HCT116 (cell line): ENCODE measurements around the gene CAMK1D. TPM values are rescaled to one million over a fixed set of nuclear protein-coding genes. Genes with fewer than 3 reads are reported as not detected.

ENCODE experiments used
- ATAC-seq: fragments of 200-7000 bp; cut with Tn5 transposase; 2 replicates; pipeline ENCODE4 v1.9.1; 2020; ENCODE audit warnings: mild to moderate bottlenecking, moderate library complexity
- BruUV-seq: library from RNA; stranded (reverse); fragments of 400-500 nt; replicated peaks from 2 replicates; lab custom pipeline; 2021; lab: Mats Ljungman, UMichigan
- CTCF ChIA-PET: fragments of 300-600 bp; sonication (Branson Sonifier 250); formaldehyde crosslinking; loops from one replicate; lab custom pipeline; 2021; ENCODE audit warnings: antibody characterized with exemption; lab: Charles Lee
- POLR2A ChIA-PET: fragments of 300-600, 350-600 bp; sonication (Branson Sonifier 250); formaldehyde crosslinking; loops from one replicate; lab custom pipeline; 2021; ENCODE audit warnings: antibody characterized with exemption; lab: Charles Lee
- RAD21 ChIA-PET, 2 experiments: fragments of 300-600 bp; sonication (Branson Sonifier 250); formaldehyde crosslinking; loops; one replicate each; lab custom pipeline; 2023; ENCODE audit warnings: low total read pairs in 2 of 2; ENCODE audit not compliant: uncharacterized antibody in 2 of 2, unreplicated experiment in 2 of 2, low non-redundant PET in 1 of 2; lab: Charles Lee
- DNase-seq: peaks from one replicate; pipeline ENCODE4 v3.0.0-alpha.2; 2010; ENCODE audit warnings: low read depth, low spot score
- H2AFZ ChIP-seq: fragments of 200-600 bp; shearing (Covaris generic), sonication (generic); 2 replicates; pipeline ENCODE4 v1.6.1; 2017; ENCODE audit warnings: low read depth, mixed run types, mixed read lengths, antibody characterized with exemption, low read length; ENCODE audit not compliant: poor library complexity, severe bottlenecking
- H3K27ac ChIP-seq: 2 replicates; pipeline ENCODE4 v1.5.1; 2012; ENCODE audit warnings: low read depth, low read length
- H3K27me3 ChIP-seq: fragments of 200-600 bp; sonication (generic); 2 replicates; pipeline ENCODE4 v1.6.1; 2016; ENCODE audit warnings: mixed run types, low read length, mixed read lengths; ENCODE audit not compliant: insufficient read depth
- H3K36me3 ChIP-seq, 2 experiments: fragments of 200-500 bp in 1 of 2; fragments of 200-600 bp in 1 of 2; sonication (Bioruptor generic) in 1 of 2; sonication (generic) in 1 of 2; 2 replicates each; pipeline versions ENCODE4 v1.5.1 to v1.6.1; 2014 to 2016; ENCODE audit warnings: low read length in 2 of 2, inconsistent platforms in 1 of 2, mixed read lengths in 1 of 2, mixed run types in 1 of 2; ENCODE audit not compliant: insufficient read depth in 2 of 2, control insufficient read depth in 1 of 2
- H3K4me1 ChIP-seq, 2 experiments: fragments of 200-600 bp in 1 of 2; sonication (generic) in 1 of 2; 2 replicates each; pipeline versions ENCODE4 v1.5.1 to v1.6.1; 2012 to 2017; ENCODE audit warnings: low read length in 2 of 2, inconsistent platforms in 1 of 2, mild to moderate bottlenecking in 1 of 2, mixed read lengths in 1 of 2, mixed run types in 1 of 2, moderate library complexity in 1 of 2; ENCODE audit not compliant: insufficient read depth in 2 of 2, control insufficient read depth in 1 of 2
- H3K4me2 ChIP-seq: fragments of 200-600 bp; sonication (generic); 2 replicates; pipeline ENCODE4 v1.6.1; 2017; ENCODE audit warnings: mixed run types, low read length, mixed read lengths
- H3K4me3 ChIP-seq, 2 experiments: fragments of 200-600 bp in 1 of 2; sonication (generic) in 1 of 2; replicated peaks in 1 of 2; 2 replicates each; pipeline ENCODE4 v1.5.1; 2011 to 2016; ENCODE audit warnings: low read length in 2 of 2, control low read depth in 1 of 2, low read depth in 1 of 2, mild to moderate bottlenecking in 1 of 2, mixed read lengths in 1 of 2, mixed run types in 1 of 2
- H3K79me2 ChIP-seq: fragments of 200-600 bp; sonication (generic); 2 replicates; pipeline ENCODE4 v1.6.1; 2017; ENCODE audit warnings: mild to moderate bottlenecking, mixed run types, low read length, moderate library complexity, mixed read lengths; ENCODE audit not compliant: insufficient read depth
- H3K9ac ChIP-seq: fragments of 200-600 bp; sonication (generic); 2 replicates; pipeline ENCODE4 v1.6.1; 2016; ENCODE audit warnings: low read length, mixed read lengths
- H3K9me2 ChIP-seq: fragments of 200-600 bp; sonication (generic), shearing (Covaris generic); 2 replicates; pipeline ENCODE4 v1.6.1; 2017; ENCODE audit warnings: mixed run types, mild to moderate bottlenecking, moderate library complexity; ENCODE audit not compliant: insufficient read depth
- H3K9me3 ChIP-seq, 2 experiments: fragments of 200-500 bp in 1 of 2; fragments of 200-600 bp in 1 of 2; sonication (Bioruptor generic) in 1 of 2; sonication (generic) in 1 of 2; 2 replicates each; pipeline ENCODE4 v1.6.1; 2014 to 2017; ENCODE audit warnings: low read length in 2 of 2, mixed read lengths in 2 of 2, inconsistent platforms in 1 of 2, low read depth in 1 of 2, mild to moderate bottlenecking in 1 of 2, mixed run types in 1 of 2, moderate library complexity in 1 of 2; ENCODE audit not compliant: control insufficient read depth in 1 of 2, insufficient read depth in 1 of 2
- H4K20me1 ChIP-seq: fragments of 200-600 bp; sonication (generic), shearing (Covaris generic); 2 replicates; pipeline ENCODE4 v1.6.1; 2017; ENCODE audit warnings: mixed run types, mild to moderate bottlenecking, moderate library complexity; ENCODE audit not compliant: insufficient read depth
- CBX3 ChIP-seq: IDR thresholded peaks from 2 replicates; pipeline ENCODE4 v1.6.1; 2012; ENCODE audit warnings: low read depth
- CEBPB ChIP-seq: IDR thresholded peaks from 2 replicates; pipeline ENCODE4 v1.6.1; 2012; ENCODE audit warnings: low read depth
- EGR1 ChIP-seq: IDR thresholded peaks from 2 replicates; pipeline ENCODE4 v1.6.1; 2012; ENCODE audit warnings: low read depth
- ELF1 ChIP-seq: IDR thresholded peaks from 2 replicates; pipeline ENCODE4 v1.6.1; 2012; ENCODE audit warnings: low read depth, borderline replicate concordance
- EZH2 ChIP-seq: fragments of 200-600 bp; sonication (generic); IDR thresholded peaks from 2 replicates; pipeline ENCODE4 v1.6.1; 2017; ENCODE audit warnings: antibody characterized with exemption, mixed run types
- EZH2phosphoT487 ChIP-seq: fragments of 200-600 bp; IDR thresholded peaks from 2 replicates; pipeline ENCODE4 v1.6.1; 2018; ENCODE audit warnings: antibody characterized with exemption, borderline replicate concordance
- FOSL1 ChIP-seq: IDR thresholded peaks from 2 replicates; pipeline ENCODE4 v1.6.1; 2012; ENCODE audit warnings: low read depth
- JUND ChIP-seq: IDR thresholded peaks from 2 replicates; pipeline ENCODE4 v1.6.1; 2012
- POLR2A ChIP-seq: IDR thresholded peaks from 2 replicates; pipeline ENCODE4 v1.7.0; 2011; ENCODE audit warnings: borderline replicate concordance; ENCODE audit not compliant: insufficient read depth, insufficient read length; ENCODE audit errors: extremely low read depth
- POLR2AphosphoS5 ChIP-seq: IDR thresholded peaks from 2 replicates; pipeline ENCODE4 v1.6.1; 2011; ENCODE audit warnings: mild to moderate bottlenecking, low read depth, low read length, moderate library complexity
- RAD21 ChIP-seq: IDR thresholded peaks from 2 replicates; pipeline ENCODE4 v1.6.1; 2012; ENCODE audit warnings: low read depth, mild to moderate bottlenecking
- SIN3A ChIP-seq: IDR thresholded peaks from 2 replicates; pipeline ENCODE4 v1.6.1; 2012; ENCODE audit warnings: low read depth
- SP1 ChIP-seq: IDR thresholded peaks from 2 replicates; pipeline ENCODE4 v1.6.1; 2012; ENCODE audit warnings: low read depth
- SRF ChIP-seq: IDR thresholded peaks from 2 replicates; pipeline ENCODE4 v1.6.1; 2012; ENCODE audit warnings: low read depth
- TCF7L2 ChIP-seq: IDR thresholded peaks from 2 replicates; pipeline ENCODE4 v1.7.0; 2011; ENCODE audit warnings: borderline replicate concordance, inconsistent platforms; ENCODE audit not compliant: insufficient read depth, insufficient read length; ENCODE audit errors: extremely low read depth
- YY1 ChIP-seq: IDR thresholded peaks from 2 replicates; pipeline ENCODE4 v1.6.1; 2011; ENCODE audit warnings: low read length, low read depth, moderate library complexity, mild to moderate bottlenecking; ENCODE audit not compliant: insufficient replicate concordance; ENCODE audit errors: extremely low read depth
- ZFX ChIP-seq: fragments of 450-650 bp; IDR thresholded peaks from 2 replicates; pipeline ENCODE4 v1.6.1; 2017
- ZNF274 ChIP-seq: fragments of 200-500 bp; sonication (Bioruptor generic); IDR thresholded peaks from 2 replicates; pipeline ENCODE4 v1.6.1; 2014; ENCODE audit warnings: mild to moderate bottlenecking, low read depth, low read length, inconsistent platforms
- intact Hi-C: fragments of 100-400 bp; cut with micrococcal nuclease; formaldehyde crosslinking; loops from 2 replicates; pipeline ENCODE4 v1.10.0; 2022
- total RNA-seq: library from RNA; stranded (reverse); gene quantifications from one replicate; pipeline ENCODE4 v1.2.1, GENCODE V29; 2021; ENCODE audit not compliant: unreplicated experiment
- TF ChIP-seq, protein P1 (sequence below): IDR thresholded peaks from 2 replicates; pipeline ENCODE4 v1.6.1; 2012
- TF ChIP-seq, protein P2 (sequence below): IDR thresholded peaks from 2 replicates; pipeline ENCODE4 v1.6.1; 2011; ENCODE audit warnings: mild to moderate bottlenecking, low read length, moderate library complexity; ENCODE audit not compliant: insufficient replicate concordance; ENCODE audit errors: extremely low read depth
- TF ChIP-seq, protein P3 (sequence below): IDR thresholded peaks from 2 replicates; pipeline ENCODE4 v1.6.1; 2012
- TF ChIP-seq, protein P4 (sequence below): IDR thresholded peaks from 2 replicates; pipeline ENCODE4 v1.6.1; 2012; ENCODE audit warnings: low read depth

Gene CAMK1D
- total RNA-seq, 1 experiment from 2014 or later = 9.6 TPM

DNA sequence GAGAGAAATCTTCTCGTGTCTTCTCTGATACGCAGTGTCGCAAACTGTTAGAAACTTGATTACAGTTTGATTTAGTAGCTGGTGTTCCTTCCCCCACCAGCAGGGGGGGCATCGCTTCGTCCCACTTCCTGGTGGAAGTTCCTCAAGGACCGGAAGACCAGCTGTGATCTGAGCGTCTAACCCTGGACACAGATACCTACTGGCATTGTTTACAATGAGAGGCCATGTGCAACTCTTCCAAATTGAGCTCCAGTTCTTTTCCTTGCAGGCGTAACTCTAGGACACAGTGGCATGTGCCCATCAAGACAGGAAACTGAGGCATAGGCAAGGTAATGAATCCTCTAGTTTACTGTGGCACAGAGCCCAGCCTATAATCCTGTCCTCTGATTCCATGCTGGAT is 433.2 kb downstream of the CAMK1D start:
- H3K36me3 ChIP-seq = no peaks in the 10 kb centered on the region
- peak overlapping the region; percentile 57 for H3K4me2 ChIP-seq
- no peaks in the 10 kb centered on the region for H4K20me1 ChIP-seq
- peak overlapping the region; percentile 20 to 27; a peak in 2 of 4 replicates for H3K4me3 ChIP-seq
- H3K27ac ChIP-seq = no peak overlapping the region
- no peaks in the 10 kb centered on the region for H3K9me3 ChIP-seq
- intact Hi-C loops = loop anchor here (2.0 to 5.0 kb wide), 2 partner anchors 120 to 275 kb away; no protein-coding TSS in a partner anchor
- ChIA-PET CTCF (interaction anchor here (0.6 to 1.9 kb wide), 27 partner anchors 9 to 506 kb away, joined by 3 to 21 read pairs (median 4); no protein-coding TSS in a partner anchor), POLR2A (no interaction called here), RAD21 (interaction anchor here (1.0 to 1.1 kb wide), 2 partner anchors 119 to 120 kb away, joined by 3 to 4 read pairs; no protein-coding TSS in a partner anchor)
- no TSS peak for BruUV-seq
- ATAC-seq = peak; percentile 91
- H3K79me2 ChIP-seq = no peaks in the 10 kb centered on the region
- no peaks in the 10 kb centered on the region for H3K27me3 ChIP-seq
- H3K9me2 ChIP-seq = no peaks in the 10 kb centered on the region
- H3K4me1 ChIP-seq = peaks cover 2 to 9% of the 10 kb centered on the region in 2 experiments; a peak in 3 of 4 replicates
- H3K9ac ChIP-seq = no peak overlapping the region
- H2AFZ ChIP-seq = peak overlapping the region; percentile 99
- DNase-seq = peak; percentile 42
- TF ChIP-seq POLR2A (no peak), ZFX (no peak), ZNF274 (no peak), CEBPB (no peak), ELF1 (peak; percentile 79), TCF7L2 (no peak), JUND (no peak), SRF (no peak), EZH2 (no peak), RAD21 (peak; percentile 66), FOSL1 (no peak), YY1 (no peak), POLR2AphosphoS5 (no peak), CBX3 (peak; percentile 43; the same call in 1 of the 2 replicates), EGR1 (no peak), SP1 (no peak), EZH2phosphoT487 (no peak), SIN3A (no peak)
- TF ChIP-seq, protein P1, sequence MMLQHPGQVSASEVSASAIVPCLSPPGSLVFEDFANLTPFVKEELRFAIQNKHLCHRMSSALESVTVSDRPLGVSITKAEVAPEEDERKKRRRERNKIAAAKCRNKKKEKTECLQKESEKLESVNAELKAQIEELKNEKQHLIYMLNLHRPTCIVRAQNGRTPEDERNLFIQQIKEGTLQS = no peak
- TF ChIP-seq, protein P2, sequence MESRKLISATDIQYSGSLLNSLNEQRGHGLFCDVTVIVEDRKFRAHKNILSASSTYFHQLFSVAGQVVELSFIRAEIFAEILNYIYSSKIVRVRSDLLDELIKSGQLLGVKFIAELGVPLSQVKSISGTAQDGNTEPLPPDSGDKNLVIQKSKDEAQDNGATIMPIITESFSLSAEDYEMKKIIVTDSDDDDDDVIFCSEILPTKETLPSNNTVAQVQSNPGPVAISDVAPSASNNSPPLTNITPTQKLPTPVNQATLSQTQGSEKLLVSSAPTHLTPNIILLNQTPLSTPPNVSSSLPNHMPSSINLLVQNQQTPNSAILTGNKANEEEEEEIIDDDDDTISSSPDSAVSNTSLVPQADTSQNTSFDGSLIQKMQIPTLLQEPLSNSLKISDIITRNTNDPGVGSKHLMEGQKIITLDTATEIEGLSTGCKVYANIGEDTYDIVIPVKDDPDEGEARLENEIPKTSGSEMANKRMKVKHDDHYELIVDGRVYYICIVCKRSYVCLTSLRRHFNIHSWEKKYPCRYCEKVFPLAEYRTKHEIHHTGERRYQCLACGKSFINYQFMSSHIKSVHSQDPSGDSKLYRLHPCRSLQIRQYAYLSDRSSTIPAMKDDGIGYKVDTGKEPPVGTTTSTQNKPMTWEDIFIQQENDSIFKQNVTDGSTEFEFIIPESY = no peak
- TF ChIP-seq, protein P3, sequence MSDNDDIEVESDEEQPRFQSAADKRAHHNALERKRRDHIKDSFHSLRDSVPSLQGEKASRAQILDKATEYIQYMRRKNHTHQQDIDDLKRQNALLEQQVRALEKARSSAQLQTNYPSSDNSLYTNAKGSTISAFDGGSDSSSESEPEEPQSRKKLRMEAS = no peak
- TF ChIP-seq, protein P4, sequence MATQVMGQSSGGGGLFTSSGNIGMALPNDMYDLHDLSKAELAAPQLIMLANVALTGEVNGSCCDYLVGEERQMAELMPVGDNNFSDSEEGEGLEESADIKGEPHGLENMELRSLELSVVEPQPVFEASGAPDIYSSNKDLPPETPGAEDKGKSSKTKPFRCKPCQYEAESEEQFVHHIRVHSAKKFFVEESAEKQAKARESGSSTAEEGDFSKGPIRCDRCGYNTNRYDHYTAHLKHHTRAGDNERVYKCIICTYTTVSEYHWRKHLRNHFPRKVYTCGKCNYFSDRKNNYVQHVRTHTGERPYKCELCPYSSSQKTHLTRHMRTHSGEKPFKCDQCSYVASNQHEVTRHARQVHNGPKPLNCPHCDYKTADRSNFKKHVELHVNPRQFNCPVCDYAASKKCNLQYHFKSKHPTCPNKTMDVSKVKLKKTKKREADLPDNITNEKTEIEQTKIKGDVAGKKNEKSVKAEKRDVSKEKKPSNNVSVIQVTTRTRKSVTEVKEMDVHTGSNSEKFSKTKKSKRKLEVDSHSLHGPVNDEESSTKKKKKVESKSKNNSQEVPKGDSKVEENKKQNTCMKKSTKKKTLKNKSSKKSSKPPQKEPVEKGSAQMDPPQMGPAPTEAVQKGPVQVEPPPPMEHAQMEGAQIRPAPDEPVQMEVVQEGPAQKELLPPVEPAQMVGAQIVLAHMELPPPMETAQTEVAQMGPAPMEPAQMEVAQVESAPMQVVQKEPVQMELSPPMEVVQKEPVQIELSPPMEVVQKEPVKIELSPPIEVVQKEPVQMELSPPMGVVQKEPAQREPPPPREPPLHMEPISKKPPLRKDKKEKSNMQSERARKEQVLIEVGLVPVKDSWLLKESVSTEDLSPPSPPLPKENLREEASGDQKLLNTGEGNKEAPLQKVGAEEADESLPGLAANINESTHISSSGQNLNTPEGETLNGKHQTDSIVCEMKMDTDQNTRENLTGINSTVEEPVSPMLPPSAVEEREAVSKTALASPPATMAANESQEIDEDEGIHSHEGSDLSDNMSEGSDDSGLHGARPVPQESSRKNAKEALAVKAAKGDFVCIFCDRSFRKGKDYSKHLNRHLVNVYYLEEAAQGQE = no peak
